ENCODE measurements around the gene HRK. TPM values are rescaled to one million over a fixed set of nuclear protein-coding genes. Genes with fewer than 3 reads are reported as not detected.

Gene HRK
- total RNA-seq, 4 donors from 2014 or later, result 0.11 to 0.17 TPM; not detected in 2

GRCh38 chr12:116855744-116856470 lies 25.3 kb downstream of the HRK start:
- no peak overlapping the region for H3K27ac ChIP-seq (replicated peaks in 1 of 4)
- intact Hi-C loops (cut with DNase I), result no loop called here
- no peak for DNase-seq (ENCODE audit: extremely low spot score)
- peaks cover 0 to 11% (median 9%) of the 10 kb centered on the region in 4 donors for H3K4me1 ChIP-seq
- no peaks in the 10 kb centered on the region for H3K9me3 ChIP-seq
- no peak overlapping the region for H3K4me3 ChIP-seq
- 87% methylated on average over 16 of the region's 16 CpGs for WGBS
- TF ChIP-seq EP300 (IDR thresholded peaks at IDR 0.05), result no peak
- no peak for TF ChIP-seq POLR2A (IDR thresholded peaks at IDR 0.05; ENCODE audit: low read depth)
- no peak for TF ChIP-seq POLR2AphosphoS5 (IDR thresholded peaks at IDR 0.05)
- H3K27me3 ChIP-seq, result peaks cover 0 to 66% (median 9%) of the 10 kb centered on the region in 4 donors
- H3K36me3 ChIP-seq, result no peaks in the 10 kb centered on the region

GRCh38 chr12:116853507-116853906 lies 27.7 kb downstream of the HRK start:
- Histone ChIP-seq H3K27me3 (peaks cover 0 to 64% (median 9%) of the 10 kb centered on the region in 4 donors), H3K9me3 (no peaks in the 10 kb centered on the region), H3K4me3 (no peak overlapping the region), H3K27ac (replicated peaks in 1 of 4) (no peak overlapping the region), H3K4me1 (no peaks in the 10 kb centered on the region), H3K36me3 (no peaks in the 10 kb centered on the region)
- DNase-seq (ENCODE audit: extremely low spot score), result no peak
- TF ChIP-seq CTCF (IDR thresholded peaks at IDR 0.05) (no peak), EP300 (IDR thresholded peaks at IDR 0.05) (no peak), POLR2A (IDR thresholded peaks at IDR 0.05; ENCODE audit: low read depth) (no peak), POLR2AphosphoS5 (IDR thresholded peaks at IDR 0.05) (no peak)
- 67% methylated on average over 5 of the region's 5 CpGs for WGBS
- intact Hi-C loops (cut with DNase I), result no loop called here

GRCh38 chr12:116852303-116852702 lies 28.9 kb downstream of the HRK start:
- intact Hi-C loops (cut with DNase I), result no loop called here

GRCh38 chr12:116849216-116849615 lies 32.0 kb downstream of the HRK start:
- intact Hi-C loops (cut with DNase I), result no loop called here
- WGBS, result 96% methylated on average over 22 of the region's 23 CpGs
- H3K36me3 ChIP-seq, result no peaks in the 10 kb centered on the region
- no peaks in the 10 kb centered on the region for H3K9me3 ChIP-seq
- peaks cover 0 to 23% (median 0%) of the 10 kb centered on the region in 4 donors for H3K27me3 ChIP-seq
- H3K4me3 ChIP-seq, result no peak overlapping the region
- no peak for TF ChIP-seq POLR2AphosphoS5 (IDR thresholded peaks at IDR 0.05)
- TF ChIP-seq CTCF (IDR thresholded peaks at IDR 0.05), result no peak
- TF ChIP-seq POLR2A (IDR thresholded peaks at IDR 0.05; ENCODE audit: low read depth), result no peak
- TF ChIP-seq EP300 (IDR thresholded peaks at IDR 0.05), result no peak
- no peak for DNase-seq (ENCODE audit: extremely low spot score)
- H3K27ac ChIP-seq (replicated peaks in 1 of 4), result no peak overlapping the region
- no peaks in the 10 kb centered on the region for H3K4me1 ChIP-seq

More at GRCh38 chr12:116852303-116852702, 28.9 kb downstream of the HRK start:
- H3K4me1 ChIP-seq, result no peaks in the 10 kb centered on the region
- WGBS, result 80% methylated on average over 6 of the region's 6 CpGs
- peaks cover 0 to 52% (median 8%) of the 10 kb centered on the region in 4 donors for H3K27me3 ChIP-seq
- no peaks in the 10 kb centered on the region for H3K9me3 ChIP-seq
- DNase-seq (ENCODE audit: extremely low spot score), result no peak
- TF ChIP-seq POLR2AphosphoS5 (IDR thresholded peaks at IDR 0.05) (no peak), EP300 (IDR thresholded peaks at IDR 0.05) (no peak), POLR2A (IDR thresholded peaks at IDR 0.05; ENCODE audit: low read depth) (no peak), CTCF (IDR thresholded peaks at IDR 0.05) (no peak)
- no peak overlapping the region for H3K27ac ChIP-seq (replicated peaks in 1 of 4)
- H3K36me3 ChIP-seq, result no peaks in the 10 kb centered on the region
- no peak overlapping the region for H3K4me3 ChIP-seq

GRCh38 chr12:116843085-116843484 lies 38.2 kb downstream of the HRK start:
- no peak overlapping the region for H3K27ac ChIP-seq (replicated peaks in 1 of 4)
- H3K4me1 ChIP-seq, result no peaks in the 10 kb centered on the region
- H3K9me3 ChIP-seq, result no peaks in the 10 kb centered on the region
- no peaks in the 10 kb centered on the region for H3K27me3 ChIP-seq
- no peak for DNase-seq (ENCODE audit: extremely low spot score)
- TF ChIP-seq EP300 (IDR thresholded peaks at IDR 0.05) (no peak), CTCF (IDR thresholded peaks at IDR 0.05) (no peak), POLR2A (IDR thresholded peaks at IDR 0.05; ENCODE audit: low read depth) (no peak), POLR2AphosphoS5 (IDR thresholded peaks at IDR 0.05) (no peak)
- H3K4me3 ChIP-seq, result no peak overlapping the region
- 96% methylated on average over 6 of the region's 6 CpGs for WGBS
- no peaks in the 10 kb centered on the region for H3K36me3 ChIP-seq
- intact Hi-C loops (cut with DNase I), result no loop called here
